ENCODE measurements around the gene ALX4.

DNA sequence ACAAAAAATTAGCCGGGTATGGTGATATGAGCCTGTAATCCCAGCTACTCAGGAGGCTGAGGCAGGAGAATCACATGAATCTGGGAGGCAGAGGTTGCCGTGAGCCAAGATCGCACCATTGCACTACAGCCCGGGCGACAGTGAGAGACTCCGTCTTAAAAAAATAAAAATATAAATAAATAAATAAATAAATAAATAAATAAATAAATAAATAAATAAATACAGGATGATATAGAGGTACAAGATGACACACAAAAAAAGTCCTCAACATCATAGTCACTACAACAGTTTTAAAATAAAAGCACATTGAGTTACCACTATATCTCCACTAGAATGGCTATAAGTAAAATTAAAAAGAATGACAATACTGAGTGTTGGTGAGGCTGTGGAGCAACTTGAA, 97.8 kb downstream of the ALX4 start:
- TF ChIP-seq EZH2 (IDR thresholded peaks at IDR 0.05) (no peak), CTCF (IDR thresholded peaks at IDR 0.05) (no peak)

Measured in neural progenitor cell (in vitro differentiated cells).